GM12801 (cell line): Measurements from ENCODE around the gene ASXL1.

ENCODE experiments used
- TF ChIP-seq, protein P1 (sequence below): IDR thresholded peaks from one replicate; pipeline ENCODE4 v1.5.1; 2011; ENCODE audit warnings: control low read depth; ENCODE audit not compliant: insufficient read length; ENCODE audit errors: extremely low read depth

The ASXL1 gene

DNA sequence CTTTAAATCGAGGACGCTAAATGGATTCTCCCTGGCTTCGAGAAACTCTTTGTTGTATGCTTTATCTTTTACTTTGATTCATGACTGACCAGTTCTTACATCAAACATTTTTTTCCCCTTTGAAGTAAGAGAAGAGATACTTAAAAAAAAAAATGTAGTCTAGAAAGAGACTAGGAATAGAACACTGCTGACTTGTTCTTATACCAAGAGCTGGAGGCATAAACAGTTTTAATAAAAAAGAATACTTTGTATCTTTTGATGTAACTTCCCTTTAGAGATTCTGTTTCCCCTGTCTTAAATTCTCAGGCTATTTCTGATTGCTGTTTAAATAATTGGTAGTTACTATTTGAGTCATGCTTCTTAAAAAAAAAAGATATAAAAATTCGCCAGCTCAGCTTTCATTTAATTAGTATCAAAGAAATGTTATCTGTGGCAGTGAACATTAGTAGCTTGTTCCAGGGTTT is 4.8 kb downstream of the ASXL1 start:
- TF ChIP-seq, protein P1, sequence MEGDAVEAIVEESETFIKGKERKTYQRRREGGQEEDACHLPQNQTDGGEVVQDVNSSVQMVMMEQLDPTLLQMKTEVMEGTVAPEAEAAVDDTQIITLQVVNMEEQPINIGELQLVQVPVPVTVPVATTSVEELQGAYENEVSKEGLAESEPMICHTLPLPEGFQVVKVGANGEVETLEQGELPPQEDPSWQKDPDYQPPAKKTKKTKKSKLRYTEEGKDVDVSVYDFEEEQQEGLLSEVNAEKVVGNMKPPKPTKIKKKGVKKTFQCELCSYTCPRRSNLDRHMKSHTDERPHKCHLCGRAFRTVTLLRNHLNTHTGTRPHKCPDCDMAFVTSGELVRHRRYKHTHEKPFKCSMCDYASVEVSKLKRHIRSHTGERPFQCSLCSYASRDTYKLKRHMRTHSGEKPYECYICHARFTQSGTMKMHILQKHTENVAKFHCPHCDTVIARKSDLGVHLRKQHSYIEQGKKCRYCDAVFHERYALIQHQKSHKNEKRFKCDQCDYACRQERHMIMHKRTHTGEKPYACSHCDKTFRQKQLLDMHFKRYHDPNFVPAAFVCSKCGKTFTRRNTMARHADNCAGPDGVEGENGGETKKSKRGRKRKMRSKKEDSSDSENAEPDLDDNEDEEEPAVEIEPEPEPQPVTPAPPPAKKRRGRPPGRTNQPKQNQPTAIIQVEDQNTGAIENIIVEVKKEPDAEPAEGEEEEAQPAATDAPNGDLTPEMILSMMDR: no peak

DNA sequence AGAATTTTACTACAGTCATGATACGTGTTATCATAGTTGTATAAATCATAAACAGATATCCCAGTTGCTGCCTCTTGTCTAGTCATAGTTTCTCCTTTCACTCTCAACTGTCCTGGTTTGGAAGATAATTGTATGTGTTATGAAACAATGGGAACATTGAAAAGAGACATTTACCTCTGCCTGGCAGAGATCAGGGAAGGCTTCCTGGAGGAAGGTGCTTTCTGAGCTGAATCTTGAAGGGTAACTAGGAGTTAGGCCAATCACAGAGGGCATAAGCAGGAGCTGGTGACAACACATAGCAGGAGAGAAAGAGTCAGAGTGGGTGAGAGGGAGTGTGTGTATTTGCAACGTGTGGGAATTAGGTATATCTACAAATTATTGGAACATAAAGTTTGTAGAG is 5.4 kb downstream of the ASXL1 start:
- TF ChIP-seq, protein P1: no peak

DNA sequence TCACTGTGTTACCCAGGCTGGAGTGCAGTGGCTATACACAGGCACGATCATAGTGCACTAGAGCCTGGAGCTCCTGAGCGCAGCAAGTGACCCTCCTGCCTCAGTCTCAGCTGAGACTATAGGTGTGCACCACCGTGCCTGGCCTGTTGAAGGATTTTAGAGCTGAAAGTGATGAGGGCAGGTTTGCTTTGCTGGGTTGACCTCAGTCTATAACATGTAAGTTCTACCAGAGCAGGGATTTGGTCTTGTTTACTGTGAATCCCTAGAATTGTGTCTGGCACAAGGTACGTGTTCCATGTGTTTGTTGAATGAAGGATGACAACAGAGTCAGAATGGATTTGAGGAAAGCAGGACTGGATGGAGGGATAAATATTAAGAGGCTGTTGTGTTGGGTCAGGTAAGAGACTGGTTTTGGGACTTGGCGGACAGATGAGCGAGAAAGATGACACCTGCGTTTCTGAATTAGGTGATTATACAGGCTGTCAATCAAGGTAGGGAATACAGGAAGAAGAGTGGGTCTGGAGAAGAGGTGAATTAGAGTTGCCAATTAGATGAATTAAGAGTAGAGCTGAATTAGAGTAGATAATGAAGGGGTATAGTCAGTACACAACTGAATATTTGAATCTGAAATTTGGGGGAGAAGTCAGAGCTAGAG is 6.5 kb downstream of the ASXL1 start:
- TF ChIP-seq, protein P1: no peak

DNA sequence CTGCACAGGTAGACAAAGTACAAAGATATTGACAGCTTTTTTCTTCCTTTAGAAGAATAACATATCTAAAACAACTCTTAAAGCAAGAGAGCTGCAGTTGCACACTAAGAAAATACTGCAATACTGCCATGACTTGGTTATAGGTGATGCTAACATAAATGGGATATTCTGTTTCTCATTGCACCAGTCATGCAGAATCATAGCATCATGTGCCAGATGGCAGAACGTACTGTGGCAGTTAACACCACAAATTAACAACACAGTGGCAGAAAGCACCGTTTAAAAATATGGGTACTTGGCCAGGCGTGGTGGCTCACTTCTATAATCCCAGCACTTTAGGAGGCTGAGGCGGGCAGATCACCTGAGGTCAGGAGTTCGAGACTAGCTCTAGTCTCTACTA is 7.4 kb downstream of the ASXL1 start:
- TF ChIP-seq, protein P1: no peak

DNA sequence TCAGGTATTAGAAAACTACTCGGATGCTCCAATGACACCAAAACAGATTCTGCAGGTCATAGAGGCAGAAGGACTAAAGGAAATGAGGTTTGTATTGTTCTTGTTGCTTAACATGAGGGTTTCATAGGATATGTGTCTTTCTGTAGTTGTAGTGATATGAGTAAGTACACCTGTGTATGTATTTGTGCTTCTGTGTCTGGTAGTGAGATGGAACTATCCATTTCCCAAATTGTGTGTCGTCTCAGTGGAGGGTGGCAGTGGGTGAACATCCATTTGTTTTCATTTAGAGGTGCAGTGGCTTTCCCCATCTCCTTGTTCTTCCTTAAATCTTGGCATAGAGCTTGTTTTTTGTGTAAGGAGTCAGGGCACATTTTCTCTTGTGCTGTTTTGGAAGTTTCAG is 8.2 kb downstream of the ASXL1 start:
- TF ChIP-seq, protein P1: no peak

DNA sequence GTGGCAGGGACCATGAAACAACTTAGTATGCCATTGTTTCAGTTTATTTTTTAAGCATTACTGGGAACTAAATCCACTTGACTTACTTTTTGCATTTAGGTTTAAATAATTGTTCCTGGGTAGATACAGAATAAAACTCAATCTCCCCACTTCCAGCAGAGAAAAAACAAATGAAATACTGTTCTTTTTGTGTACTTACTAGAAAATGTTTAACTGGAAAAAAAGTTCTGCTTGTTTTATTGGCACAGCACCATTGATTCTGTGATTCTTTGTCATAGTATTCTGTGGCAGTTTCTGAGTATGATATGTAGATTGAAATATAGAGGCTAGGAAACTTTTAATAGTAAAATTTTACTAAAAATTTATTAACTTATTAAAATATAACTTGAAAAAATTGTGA is 10.2 kb downstream of the ASXL1 start:
- TF ChIP-seq, protein P1: no peak

DNA sequence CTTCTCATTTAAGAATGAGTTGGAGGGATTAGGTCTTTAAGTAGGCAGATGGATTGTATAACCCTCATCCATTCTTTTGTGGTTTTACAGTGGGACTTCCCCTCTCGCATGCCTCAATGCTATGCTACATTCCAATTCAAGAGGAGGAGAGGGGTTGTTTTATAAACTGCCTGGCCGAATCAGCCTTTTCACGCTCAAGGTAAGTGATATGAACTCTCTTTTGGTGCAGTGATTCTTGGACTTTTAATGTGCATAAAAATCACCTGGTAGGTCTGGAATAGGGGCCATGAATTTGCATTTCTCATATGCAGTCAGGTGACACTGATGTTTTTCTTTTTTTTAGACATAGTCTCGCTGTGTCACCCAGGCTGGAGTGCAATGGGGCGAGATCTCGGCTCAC is 10.8 kb downstream of the ASXL1 start:
- TF ChIP-seq, protein P1: no peak
